Activated T-cell treated with anti-CD3 and anti-CD28 coated beads, Interleukin-2, amount 50 U/mL, for 24 hours (primary cell): ENCODE measurements around the gene SPARC.
"Not testable (repeated sequence)": the region's sequence is repeated elsewhere in the genome, so short reads cannot be mapped to it uniquely, and the experiment has no call there.

Source experiments
- DNase-seq: peaks from one replicate; pipeline ENCODE4 v3.0.0-alpha.2; 2020
- H3K27ac Mint-ChIP-seq: 2 replicates; pipeline ENCODE4 v1.8.0; 2020; ENCODE audit warnings: mild to moderate bottlenecking, mixed read lengths
- H3K27me3 Mint-ChIP-seq: 2 replicates; pipeline ENCODE4 v1.8.0; 2020; ENCODE audit warnings: mixed read lengths
- H3K36me3 Mint-ChIP-seq: 2 replicates; pipeline ENCODE4 v1.8.0; 2020; ENCODE audit warnings: low read depth, mixed read lengths
- H3K4me1 Mint-ChIP-seq: 2 replicates; pipeline ENCODE4 v1.8.0; 2020; ENCODE audit warnings: low read depth, mixed read lengths
- H3K4me3 Mint-ChIP-seq: 2 replicates; pipeline ENCODE4 v1.8.0; 2020; ENCODE audit warnings: mild to moderate bottlenecking, moderate library complexity, mixed read lengths
- H3K9me3 Mint-ChIP-seq: 2 replicates; pipeline ENCODE4 v1.8.0; 2020; ENCODE audit warnings: mixed read lengths

Gene SPARC

DNA sequence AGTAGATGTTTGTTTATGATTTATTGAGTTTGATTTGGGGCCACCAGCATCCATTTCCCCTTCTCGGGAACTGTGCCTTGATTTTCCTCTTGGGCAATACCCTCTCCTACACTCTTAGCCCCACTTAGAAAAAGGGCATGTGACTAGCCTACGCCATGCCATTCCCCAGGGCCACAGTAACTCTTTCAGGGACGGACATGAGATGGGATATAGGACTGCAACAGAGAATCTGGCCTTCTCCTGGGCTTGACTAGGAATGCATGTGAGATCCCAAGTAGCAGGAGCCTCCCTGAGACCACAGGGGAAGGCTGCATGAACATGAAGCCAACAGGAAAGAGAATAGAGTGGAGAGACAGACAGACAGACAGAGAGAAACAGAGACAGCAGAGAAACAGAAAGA lies 30.7 kb upstream of the SPARC start:
- Mint-ChIP-seq H3K4me3 (no peak overlapping the region), H3K36me3 (no peaks in the 10 kb centered on the region), H3K4me1 (peaks cover 15% of the 10 kb centered on the region), H3K27ac (no peak overlapping the region), H3K27me3 (no peaks in the 10 kb centered on the region), H3K9me3 (peaks cover 5% of the 10 kb centered on the region)
- DNase-seq, result no peak

DNA sequence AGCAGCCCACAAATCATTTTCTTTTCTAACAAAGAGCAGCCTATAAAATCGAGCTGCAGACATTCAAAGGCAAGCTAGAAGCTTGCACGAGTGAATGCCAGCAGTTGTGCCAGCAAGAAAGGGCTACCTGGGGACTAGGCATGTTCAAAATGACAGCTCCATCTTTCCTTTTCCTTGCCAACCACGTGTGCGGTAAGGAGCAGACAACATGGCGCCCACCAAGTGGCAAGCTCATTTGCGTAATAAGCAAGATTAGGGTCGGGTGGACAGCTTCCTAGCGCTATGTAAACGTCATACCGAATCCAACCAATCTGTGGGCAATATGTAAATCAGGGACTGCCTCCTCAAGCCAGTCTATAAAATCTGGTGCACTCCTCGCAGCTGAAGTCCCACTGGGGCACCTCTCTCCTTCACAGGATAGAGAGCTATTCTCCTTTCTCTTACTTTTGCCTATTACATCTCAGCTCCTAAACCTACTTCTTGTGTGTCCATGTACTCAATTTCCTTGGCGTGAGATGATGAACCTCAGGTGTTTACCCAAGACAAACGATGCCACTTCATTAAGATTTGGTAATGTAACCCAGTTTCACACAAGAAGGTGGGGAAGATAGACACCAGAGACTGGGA lies 22.5 kb upstream of the SPARC start:
- Mint-ChIP-seq H3K27me3 (no peaks in the 10 kb centered on the region), H3K27ac (no peak overlapping the region), H3K36me3 (no peaks in the 10 kb centered on the region), H3K4me3 (no peak overlapping the region), H3K9me3 (peaks cover 8% of the 10 kb centered on the region), H3K4me1 (no peaks in the 10 kb centered on the region)
- DNase-seq, result no peak

DNA sequence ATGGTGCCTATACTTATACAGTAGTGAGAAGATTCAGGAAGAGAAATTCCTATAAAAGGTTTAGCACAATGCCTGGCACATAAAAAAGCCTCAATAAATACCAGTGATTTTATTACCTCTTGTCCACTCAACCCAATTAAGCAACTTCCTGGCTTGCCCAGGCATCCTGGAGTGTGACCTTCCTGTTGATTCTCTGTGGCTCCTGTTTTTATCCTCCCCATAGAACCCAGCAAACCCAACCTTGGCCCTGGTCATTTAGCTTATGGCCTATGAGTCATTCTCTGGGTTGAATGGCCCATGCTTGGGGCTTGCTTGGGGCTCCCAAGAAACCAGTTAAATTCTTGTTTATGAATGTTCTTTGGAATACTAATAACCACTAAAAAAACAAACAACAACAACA lies 21.4 kb upstream of the SPARC start:
- no peak overlapping the region for H3K27ac Mint-ChIP-seq
- H3K36me3 Mint-ChIP-seq, result no peaks in the 10 kb centered on the region
- H3K4me3 Mint-ChIP-seq, result no peak overlapping the region
- DNase-seq, result no peak
- H3K9me3 Mint-ChIP-seq, result peaks cover 8% of the 10 kb centered on the region
- H3K27me3 Mint-ChIP-seq, result no peaks in the 10 kb centered on the region
- no peaks in the 10 kb centered on the region for H3K4me1 Mint-ChIP-seq

DNA sequence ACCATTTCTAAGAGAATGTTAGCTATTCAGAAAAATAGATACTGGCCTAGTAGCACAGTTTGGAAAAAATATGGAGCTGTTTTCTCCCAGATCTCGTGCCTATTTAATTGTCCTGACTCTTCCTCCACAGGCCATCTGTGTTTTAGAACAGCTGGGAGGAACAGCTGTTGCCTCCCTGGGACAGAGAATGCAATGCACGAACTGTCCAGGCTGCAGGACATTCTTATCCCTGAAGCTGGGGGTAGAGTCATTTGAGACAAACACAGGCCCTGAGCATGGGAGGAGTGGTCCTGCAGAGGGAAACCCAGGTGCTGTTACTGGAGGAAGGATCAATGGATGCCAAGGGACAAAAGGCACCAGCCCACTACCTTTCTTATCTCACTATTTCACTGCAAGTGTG lies 20.9 kb upstream of the SPARC start:
- Mint-ChIP-seq H3K27me3 (no peaks in the 10 kb centered on the region), H3K4me3 (no peak overlapping the region), H3K27ac (no peak overlapping the region), H3K9me3 (peaks cover 3% of the 10 kb centered on the region), H3K36me3 (no peaks in the 10 kb centered on the region), H3K4me1 (no peaks in the 10 kb centered on the region)
- no peak for DNase-seq

DNA sequence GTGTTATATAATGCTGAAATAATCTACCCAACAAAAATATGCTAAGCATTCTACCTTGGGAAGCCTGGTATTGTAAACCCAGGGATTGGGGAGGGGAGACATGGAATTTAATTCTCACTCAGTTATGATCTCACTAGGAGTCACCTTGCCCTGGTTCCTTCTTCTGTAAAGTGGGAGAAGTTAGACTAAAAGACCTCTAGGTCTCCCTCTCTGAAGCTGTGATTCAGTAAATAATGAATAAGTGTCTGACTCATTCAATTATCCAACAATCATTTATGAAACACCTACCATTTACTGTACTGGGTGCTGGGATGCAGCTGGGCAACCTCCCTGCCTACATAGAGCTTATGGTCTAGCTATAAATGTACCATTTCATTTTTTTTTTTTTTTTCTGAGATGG lies 20.2 kb upstream of the SPARC start:
- Mint-ChIP-seq H3K4me1 (no peaks in the 10 kb centered on the region), H3K27me3 (no peaks in the 10 kb centered on the region), H3K4me3 (no peak overlapping the region), H3K27ac (no peak overlapping the region), H3K36me3 (no peaks in the 10 kb centered on the region), H3K9me3 (peaks cover 3% of the 10 kb centered on the region)
- no peak for DNase-seq

DNA sequence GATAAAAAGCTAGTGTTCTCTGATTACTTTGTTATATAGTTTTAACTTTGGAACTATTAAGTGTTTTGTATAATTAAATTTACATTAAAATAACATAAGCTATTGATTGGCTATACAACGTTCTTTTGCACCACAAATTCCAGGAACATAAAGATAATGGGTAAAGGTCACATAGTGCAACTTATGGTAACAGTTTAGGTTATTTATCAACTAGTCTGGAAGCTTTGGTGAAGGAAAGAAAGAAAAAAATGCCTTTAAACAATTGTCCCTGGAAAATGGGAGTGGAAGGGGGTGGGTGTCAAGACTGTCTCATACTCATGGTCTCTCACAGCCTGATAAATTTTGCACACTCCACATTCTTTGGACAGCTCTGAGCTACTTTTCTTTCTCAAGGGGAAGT lies 17.1 kb upstream of the SPARC start:
- DNase-seq, result no peak
- Mint-ChIP-seq H3K4me3 (no peak overlapping the region), H3K4me1 (no peaks in the 10 kb centered on the region), H3K27me3 (no peaks in the 10 kb centered on the region), H3K36me3 (no peaks in the 10 kb centered on the region), H3K9me3 (no peaks in the 10 kb centered on the region), H3K27ac (no peak overlapping the region)

DNA sequence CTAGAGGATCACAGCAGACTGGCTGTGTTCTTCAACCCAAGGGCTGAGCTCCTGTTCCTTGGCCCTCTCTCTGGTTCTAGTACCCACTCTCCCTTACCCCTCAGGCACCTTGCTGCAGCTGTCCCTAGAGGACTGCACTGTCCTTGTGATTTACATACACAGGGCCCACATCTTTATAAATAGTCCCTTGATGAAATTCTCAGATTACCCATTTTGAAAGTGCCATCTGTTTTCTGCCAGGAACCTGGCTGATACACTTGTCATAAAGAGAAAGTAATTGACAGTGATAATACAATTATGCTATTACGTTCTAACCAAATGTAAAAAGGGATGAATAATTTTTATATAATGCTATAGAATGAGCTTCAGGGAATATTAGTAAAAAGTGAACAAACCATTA lies 16.5 kb upstream of the SPARC start:
- H3K27me3 Mint-ChIP-seq, result no peaks in the 10 kb centered on the region
- H3K4me3 Mint-ChIP-seq, result no peak overlapping the region
- H3K4me1 Mint-ChIP-seq, result no peaks in the 10 kb centered on the region
- no peaks in the 10 kb centered on the region for H3K9me3 Mint-ChIP-seq
- DNase-seq, result no peak
- no peaks in the 10 kb centered on the region for H3K36me3 Mint-ChIP-seq
- no peak overlapping the region for H3K27ac Mint-ChIP-seq

DNA sequence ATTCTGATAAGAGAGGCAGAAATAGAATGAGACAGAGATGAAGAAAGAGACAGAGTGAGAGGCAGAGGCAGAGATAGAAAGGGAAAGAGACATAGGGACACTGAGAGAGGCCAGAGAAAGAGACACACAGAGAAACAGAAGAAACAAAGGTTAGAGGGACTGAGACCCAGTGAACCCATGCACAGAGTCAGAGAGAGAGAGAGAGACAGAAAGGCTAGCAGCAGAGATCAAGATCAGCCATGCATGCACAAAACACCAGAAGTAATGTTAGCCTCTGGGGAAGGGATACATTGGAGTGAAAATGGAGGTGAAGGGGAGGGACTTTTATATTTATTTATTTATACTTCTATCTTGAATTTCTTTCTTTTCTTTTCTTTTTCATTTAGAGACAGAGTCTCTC lies 14.1 kb upstream of the SPARC start:
- Mint-ChIP-seq H3K4me3 (no peak overlapping the region), H3K9me3 (no peaks in the 10 kb centered on the region), H3K27ac (no peak overlapping the region), H3K4me1 (no peaks in the 10 kb centered on the region), H3K27me3 (no peaks in the 10 kb centered on the region), H3K36me3 (no peaks in the 10 kb centered on the region)
- no peak for DNase-seq

DNA sequence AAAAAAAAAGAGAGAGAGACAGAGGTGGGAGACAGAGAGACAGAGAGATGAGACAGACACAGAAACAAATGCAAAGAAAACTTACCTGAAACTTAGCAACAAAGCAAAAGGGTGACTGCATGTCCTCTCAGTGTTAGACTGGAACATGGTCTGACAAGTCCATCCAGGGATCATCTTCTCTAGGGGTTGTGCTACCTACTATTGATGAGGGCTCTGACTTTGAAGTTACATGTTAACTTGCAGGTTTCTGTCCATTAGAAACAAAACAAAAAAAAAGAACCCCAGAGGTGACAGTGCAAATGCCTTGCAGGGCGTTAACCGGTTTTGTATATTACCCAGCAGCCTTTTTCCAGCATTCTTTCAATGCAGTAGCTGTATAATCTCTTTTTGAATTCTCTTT lies 13.6 kb upstream of the SPARC start:
- no peak for DNase-seq
- H3K27ac Mint-ChIP-seq, result no peak overlapping the region

DNA sequence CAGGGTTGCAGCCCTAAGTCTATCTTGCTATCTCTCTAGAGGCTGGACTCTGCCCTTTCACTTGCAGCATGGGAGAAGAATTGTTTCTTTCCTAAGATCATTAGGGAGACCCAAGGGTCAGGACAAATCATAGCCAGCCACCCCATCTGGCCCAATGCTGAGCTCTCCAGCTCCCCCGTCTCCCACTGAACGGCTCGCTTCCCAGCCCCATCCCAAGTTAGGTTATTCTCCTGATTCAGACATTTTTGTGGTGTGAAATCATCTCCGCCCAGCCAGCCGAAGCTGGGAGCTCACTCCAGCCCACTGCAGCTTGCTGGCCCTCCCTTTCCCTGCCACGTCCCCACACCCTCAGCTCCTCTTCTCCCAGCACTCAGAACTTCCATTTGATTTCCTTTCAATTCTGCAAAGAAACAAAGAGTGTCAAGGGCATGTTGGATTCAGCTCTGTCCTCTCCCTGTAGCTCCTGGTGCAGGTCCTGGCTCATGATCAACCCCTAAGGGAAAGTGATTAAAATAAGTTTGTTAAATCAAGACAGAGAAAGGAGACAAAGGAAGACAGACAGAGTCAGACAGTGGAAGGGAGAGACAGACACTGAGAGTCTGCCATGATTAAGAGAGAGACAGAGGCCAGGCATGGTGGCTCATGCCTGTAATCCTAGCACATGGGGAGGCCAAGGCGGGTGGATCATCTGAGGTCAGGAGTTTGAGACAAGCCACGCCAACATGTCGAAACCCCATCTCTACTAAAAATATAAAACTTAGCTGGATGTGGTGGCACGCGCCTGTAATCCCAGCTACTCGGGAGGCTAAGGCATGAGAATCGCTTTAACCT lies 12.6 kb upstream of the SPARC start:
- Mint-ChIP-seq H3K4me3 (no peak overlapping the region), H3K27ac (no peak overlapping the region), H3K9me3 (no peaks in the 10 kb centered on the region), H3K36me3 (no peaks in the 10 kb centered on the region), H3K27me3 (no peaks in the 10 kb centered on the region), H3K4me1 (no peaks in the 10 kb centered on the region)
- no peak for DNase-seq

More for the DNA sequence above, 13.6 kb upstream of the SPARC start:
- Mint-ChIP-seq H3K36me3 (no peaks in the 10 kb centered on the region), H3K4me1 (no peaks in the 10 kb centered on the region), H3K27me3 (no peaks in the 10 kb centered on the region), H3K9me3 (no peaks in the 10 kb centered on the region), H3K4me3 (no peak overlapping the region)

DNA sequence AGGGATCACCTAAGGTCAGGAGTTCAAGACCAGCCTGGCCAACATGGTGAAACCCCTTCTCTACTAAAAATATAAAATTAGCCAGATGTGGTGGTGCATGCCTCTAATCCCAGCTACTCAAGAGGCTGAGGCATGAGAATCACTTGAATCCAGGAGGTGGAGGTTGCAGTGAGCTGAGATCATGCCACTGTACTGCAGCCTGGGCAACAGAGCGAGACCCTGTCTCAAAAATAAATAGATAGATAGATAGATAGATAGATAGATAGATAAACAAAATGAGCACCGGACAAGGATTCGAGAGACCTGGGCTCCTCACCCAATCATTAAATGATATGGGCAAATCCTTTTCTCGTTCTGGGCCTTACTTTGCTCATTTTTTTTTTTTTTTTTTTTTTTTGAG lies 11.4 kb upstream of the SPARC start:
- not testable (repeated sequence) for H3K4me1 Mint-ChIP-seq, H3K4me3 Mint-ChIP-seq, H3K36me3 Mint-ChIP-seq, H3K27ac Mint-ChIP-seq, H3K27me3 Mint-ChIP-seq, H3K9me3 Mint-ChIP-seq, DNase-seq

DNA sequence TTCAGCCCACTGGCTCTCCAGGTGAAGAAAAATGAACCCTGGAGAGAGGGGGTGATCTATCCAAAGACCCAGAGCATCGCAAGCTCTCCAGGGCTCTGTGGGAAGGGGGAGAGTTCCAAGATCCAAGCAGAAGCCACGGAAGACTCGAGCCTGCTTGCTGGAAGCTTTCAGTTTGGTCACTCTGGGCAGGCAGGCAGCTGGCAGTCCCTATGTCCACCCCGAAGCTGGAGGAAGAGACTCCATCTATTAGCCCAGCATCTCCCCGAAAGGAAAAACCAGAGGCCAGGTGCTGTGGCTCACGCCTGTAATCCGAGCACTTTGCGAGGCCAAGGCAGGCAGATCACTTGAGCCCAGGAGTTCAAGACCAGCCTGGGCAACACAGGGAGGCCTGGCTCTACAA lies 10.7 kb upstream of the SPARC start:
- Mint-ChIP-seq H3K27me3 (no peaks in the 10 kb centered on the region), H3K4me3 (no peak overlapping the region), H3K9me3 (no peaks in the 10 kb centered on the region), H3K27ac (no peak overlapping the region), H3K36me3 (no peaks in the 10 kb centered on the region), H3K4me1 (no peaks in the 10 kb centered on the region)
- no peak for DNase-seq

DNA sequence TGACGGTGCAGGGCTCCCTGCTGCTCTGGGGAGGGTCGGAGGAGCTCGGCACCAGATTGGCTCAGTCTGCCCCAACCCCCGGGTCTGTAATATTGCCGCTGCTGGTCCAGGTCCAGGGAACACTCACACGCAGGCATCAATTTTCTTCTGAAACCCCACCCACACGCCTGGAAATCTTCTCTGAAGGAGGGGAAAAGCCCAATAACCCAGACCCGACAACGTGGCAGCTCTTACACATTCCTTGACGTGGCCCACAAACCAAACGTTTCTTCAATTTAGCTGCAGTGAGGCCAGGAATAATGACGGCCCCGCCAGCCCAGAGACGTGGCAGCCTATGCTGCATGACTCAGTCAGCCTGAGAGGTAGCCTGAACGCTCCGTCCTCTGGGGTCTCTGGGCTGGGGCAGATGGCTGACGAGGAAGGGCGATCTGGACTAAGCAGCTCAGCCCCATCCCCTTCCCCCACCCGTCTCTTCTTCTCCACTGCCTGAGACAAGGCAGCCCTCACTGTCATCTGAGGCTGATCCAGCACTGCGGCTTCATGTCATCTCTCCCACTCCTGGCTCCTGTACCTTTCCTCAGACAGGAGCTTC lies 9.9 kb upstream of the SPARC start:
- Mint-ChIP-seq H3K27ac (no peak overlapping the region), H3K9me3 (no peaks in the 10 kb centered on the region), H3K4me3 (no peak overlapping the region), H3K4me1 (no peaks in the 10 kb centered on the region), H3K36me3 (no peaks in the 10 kb centered on the region), H3K27me3 (no peaks in the 10 kb centered on the region)
- no peak for DNase-seq

DNA sequence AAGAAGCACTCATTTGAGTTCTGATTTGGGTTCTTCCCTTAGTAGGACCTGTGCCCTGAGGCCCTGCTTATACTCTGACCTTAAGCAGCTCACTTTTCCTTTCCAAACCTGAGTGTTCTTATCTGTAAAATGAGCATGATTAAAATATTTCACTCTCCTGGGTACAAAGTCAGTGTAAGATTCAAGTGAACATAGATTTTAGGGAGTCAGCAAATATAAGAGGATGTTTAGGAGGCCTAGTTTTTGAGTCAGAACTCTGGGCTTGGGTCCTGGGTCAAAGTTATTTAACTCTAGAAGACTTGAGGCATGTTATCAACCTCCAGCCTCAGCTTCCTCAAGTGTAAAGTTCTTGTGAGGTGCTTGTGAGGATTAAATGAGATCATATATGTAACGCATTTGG lies 8.7 kb upstream of the SPARC start:
- Mint-ChIP-seq H3K27me3 (no peaks in the 10 kb centered on the region), H3K27ac (no peak overlapping the region), H3K4me3 (no peak overlapping the region), H3K4me1 (no peaks in the 10 kb centered on the region), H3K9me3 (no peaks in the 10 kb centered on the region), H3K36me3 (no peaks in the 10 kb centered on the region)
- no peak for DNase-seq

DNA sequence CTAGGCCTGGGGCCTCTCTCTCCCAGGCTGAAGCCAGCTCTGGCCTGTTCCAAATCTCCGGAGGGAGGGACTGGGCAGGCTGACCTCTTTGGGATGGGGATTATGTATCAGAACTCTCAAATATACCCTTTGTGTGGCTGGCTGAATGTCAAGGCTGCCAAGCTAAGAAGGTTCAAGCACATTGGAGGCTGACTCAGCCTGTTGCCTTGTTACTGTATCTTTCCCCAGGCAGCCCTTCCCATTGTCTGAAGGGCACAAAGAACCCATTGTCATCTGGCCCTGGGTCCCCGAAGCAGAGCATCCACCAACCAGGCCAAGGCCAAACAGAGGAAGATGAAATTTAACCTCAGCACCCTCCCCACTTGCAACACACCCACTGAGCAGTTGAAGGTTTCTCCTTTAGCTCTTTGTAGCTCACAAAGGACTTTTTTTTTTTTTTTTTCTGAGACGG lies 7.3 kb upstream of the SPARC start:
- H3K4me1 Mint-ChIP-seq, result no peaks in the 10 kb centered on the region

More for the DNA sequence above, 7.3 kb upstream of the SPARC start:
- no peaks in the 10 kb centered on the region for H3K27me3 Mint-ChIP-seq
- no peak for DNase-seq
- H3K27ac Mint-ChIP-seq, result no peak overlapping the region
- H3K9me3 Mint-ChIP-seq, result no peaks in the 10 kb centered on the region
- H3K4me3 Mint-ChIP-seq, result no peak overlapping the region
- H3K36me3 Mint-ChIP-seq, result no peaks in the 10 kb centered on the region
